Stimulated activated naive B cell treated with anti-CD40 and anti-IgM and Interleukin-4, amounts not matched to agents 10 μg/mL and 1 μg/mL and 100 μg/mL, for 72 hours (primary cell): ENCODE data around the gene GCK.
"Not testable (repeated sequence)": the region's sequence is repeated elsewhere in the genome, so short reads cannot be mapped to it uniquely, and the experiment has no call there.

Experiments used
- ATAC-seq, 2 donors: fragments of 150-1000 bp; cut with Tn5 transposase; replicated peaks; 2 replicates each; pipeline ENCODE4 v1.10.0; 2021; ENCODE audit warnings: moderate library complexity in 1 of 2
- DNase-seq: peaks from one replicate; pipeline ENCODE4 v3.0.0; 2021
- H3K27ac Mint-ChIP-seq: one replicate; pipeline ENCODE4 v1.8.0; 2022; ENCODE audit warnings: mild to moderate bottlenecking, mixed read lengths
- H3K27me3 Mint-ChIP-seq, 2 donors: one replicate each; pipeline ENCODE4 v1.8.0; 2022; ENCODE audit warnings: mixed read lengths in 2 of 2
- H3K36me3 Mint-ChIP-seq, 2 donors: one replicate each; pipeline ENCODE4 v1.8.0; 2022; ENCODE audit warnings: mixed read lengths in 2 of 2, mild to moderate bottlenecking in 1 of 2
- H3K4me1 Mint-ChIP-seq, 2 donors: one replicate each; pipeline ENCODE4 v1.8.0; 2022; ENCODE audit warnings: mixed read lengths in 2 of 2, mild to moderate bottlenecking in 1 of 2
- H3K4me3 Mint-ChIP-seq, 2 donors: one replicate each; pipeline ENCODE4 v1.8.0; 2022; ENCODE audit warnings: mild to moderate bottlenecking in 2 of 2, mixed read lengths in 2 of 2, moderate library complexity in 1 of 2
- H3K9me3 Mint-ChIP-seq, 2 donors: one replicate each; pipeline ENCODE4 v1.8.0; 2022; ENCODE audit warnings: mixed read lengths in 2 of 2, mild to moderate bottlenecking in 1 of 2

The GCK gene

DNA sequence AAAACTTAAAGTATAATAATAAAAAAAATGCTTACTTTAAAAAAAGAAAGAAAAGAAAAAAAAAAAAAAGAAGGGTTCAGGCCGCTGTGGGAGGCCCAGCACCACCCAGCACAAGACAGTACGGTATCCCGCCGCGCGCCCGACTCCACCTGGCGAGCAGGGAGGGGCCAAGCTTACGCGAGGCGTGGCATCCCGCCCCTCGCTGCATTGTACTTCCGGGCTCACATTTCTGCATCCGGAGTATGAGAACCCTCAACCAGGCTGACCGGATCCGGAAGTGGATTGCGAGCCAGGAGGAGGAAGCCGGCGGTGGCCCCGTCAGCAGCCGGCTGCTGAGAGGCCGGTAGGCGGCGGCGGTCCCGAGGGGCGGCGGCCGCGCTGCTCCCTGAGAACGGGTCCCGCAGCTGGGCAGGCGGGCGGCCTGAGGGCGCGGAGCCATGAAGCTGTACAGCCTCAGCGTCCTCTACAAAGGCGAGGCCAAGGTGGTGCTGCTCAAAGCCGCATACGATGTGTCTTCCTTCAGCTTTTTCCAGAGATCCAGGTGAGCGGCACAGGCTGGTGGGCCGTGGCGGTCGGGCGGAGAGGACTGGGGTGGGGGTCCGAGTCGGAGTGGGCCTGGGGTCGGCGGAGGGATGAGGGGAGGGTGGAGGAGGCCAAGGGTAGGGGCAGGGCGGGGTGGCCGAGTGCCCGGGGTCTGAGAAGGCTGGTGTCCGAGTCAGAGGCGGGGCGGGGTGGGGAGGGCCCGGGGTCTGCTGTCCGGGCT, 11.6 kb upstream of the GCK start, which contains the start of gene YKT6:
YKT6 (plus strand) TSS at position 280 of the 763 bp plus-strand sequence; CDS start at position 438, 158 bp downstream.
- Mint-ChIP-seq H3K4me3 (peak within 1 kb of the TSS; percentile 92 to 93), H3K9me3 (no peaks in the 10 kb centered on the region), H3K27me3 (no peaks in the 10 kb centered on the region), H3K4me1 (peaks cover 26 to 33% of the 10 kb centered on the region in 2 donors), H3K27ac (peak within 1 kb of the TSS; percentile 94), H3K36me3 (peaks cover 16 to 18% of the 10 kb centered on the region in 2 donors)
- DNase-seq (peak; percentile 95), ATAC-seq (peak; percentile 99 to 100)

DNA sequence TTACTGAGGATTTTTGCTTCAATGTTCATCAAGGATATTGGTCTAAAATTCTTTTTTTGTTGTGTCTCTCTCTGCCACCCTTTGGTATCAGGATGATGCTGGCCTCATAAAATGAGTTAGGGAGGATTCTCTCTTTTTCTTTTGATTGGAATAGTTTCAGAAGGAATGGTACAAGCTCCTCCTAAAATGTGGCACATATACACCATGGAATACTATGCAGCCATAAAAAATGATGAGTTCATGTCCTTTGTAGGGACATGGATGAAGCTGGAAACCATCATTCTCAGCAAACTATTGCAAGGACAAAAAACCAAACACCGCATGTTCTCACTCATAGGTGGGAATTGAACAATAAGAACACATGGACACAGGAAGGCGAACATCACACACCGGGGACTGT, 10.9 kb upstream of the GCK start:
- H3K9me3 Mint-ChIP-seq, H3K27me3 Mint-ChIP-seq, ATAC-seq, H3K27ac Mint-ChIP-seq, DNase-seq: not testable (repeated sequence)
- H3K4me3 Mint-ChIP-seq = peak overlapping the region; percentile 60 to 61
- H3K36me3 Mint-ChIP-seq = peaks cover 12 to 14% of the 10 kb centered on the region in 2 donors
- peaks cover 24 to 33% of the 10 kb centered on the region in 2 donors for H3K4me1 Mint-ChIP-seq

DNA sequence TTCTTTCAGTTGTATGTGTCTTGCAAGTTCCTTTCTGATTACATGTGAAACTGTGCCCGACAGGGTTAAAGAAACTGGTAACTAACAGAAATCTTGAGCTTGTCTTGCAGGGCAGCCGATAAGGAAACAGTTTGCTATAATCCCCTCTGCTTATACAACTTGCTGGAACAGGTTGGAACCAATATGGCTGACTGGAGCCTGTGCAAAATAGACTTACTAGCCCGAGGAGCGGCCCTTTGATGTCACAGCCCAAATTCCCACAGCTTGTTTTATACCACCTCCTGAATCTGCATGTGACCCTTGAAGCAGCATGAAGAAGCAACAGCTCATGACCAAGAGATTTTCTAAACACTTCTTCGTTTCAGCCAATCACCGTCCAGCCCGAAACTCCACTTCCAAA, 8.2 kb upstream of the GCK start:
- Mint-ChIP-seq H3K9me3 (peaks cover 1 to 3% of the 10 kb centered on the region in 2 donors), H3K27me3 (peaks cover 8 to 10% of the 10 kb centered on the region in 2 donors), H3K36me3 (peaks cover 0 to 2% of the 10 kb centered on the region in 2 donors), H3K4me3 (no peak overlapping the region), H3K27ac (no peak overlapping the region), H3K4me1 (peaks cover 17 to 18% of the 10 kb centered on the region in 2 donors)
- DNase-seq = no peak
- ATAC-seq = no peak

GRCh38 chr7:44196450-44196872, 7.2 kb upstream of the GCK start:
- Mint-ChIP-seq H3K27me3 (peaks cover 12 to 15% of the 10 kb centered on the region in 2 donors), H3K27ac (no peak overlapping the region), H3K4me3 (no peak overlapping the region), H3K9me3 (peaks cover 1 to 3% of the 10 kb centered on the region in 2 donors), H3K4me1 (peaks cover 8 to 11% of the 10 kb centered on the region in 2 donors), H3K36me3 (peaks cover 0 to 2% of the 10 kb centered on the region in 2 donors)
- ATAC-seq (peak; percentile 33 to 35), DNase-seq (peak; percentile 17)

GRCh38 chr7:44195889-44196288, 6.7 kb upstream of the GCK start:
- Mint-ChIP-seq H3K4me3 (no peak overlapping the region), H3K27ac (no peak overlapping the region), H3K27me3 (peaks cover 12 to 15% of the 10 kb centered on the region in 2 donors), H3K36me3 (peaks cover 0 to under 1% of the 10 kb centered on the region in 2 donors), H3K9me3 (peaks cover 1 to 3% of the 10 kb centered on the region in 2 donors), H3K4me1 (peaks cover 8 to 10% of the 10 kb centered on the region in 2 donors)
- DNase-seq (no peak), ATAC-seq (no peak)

DNA sequence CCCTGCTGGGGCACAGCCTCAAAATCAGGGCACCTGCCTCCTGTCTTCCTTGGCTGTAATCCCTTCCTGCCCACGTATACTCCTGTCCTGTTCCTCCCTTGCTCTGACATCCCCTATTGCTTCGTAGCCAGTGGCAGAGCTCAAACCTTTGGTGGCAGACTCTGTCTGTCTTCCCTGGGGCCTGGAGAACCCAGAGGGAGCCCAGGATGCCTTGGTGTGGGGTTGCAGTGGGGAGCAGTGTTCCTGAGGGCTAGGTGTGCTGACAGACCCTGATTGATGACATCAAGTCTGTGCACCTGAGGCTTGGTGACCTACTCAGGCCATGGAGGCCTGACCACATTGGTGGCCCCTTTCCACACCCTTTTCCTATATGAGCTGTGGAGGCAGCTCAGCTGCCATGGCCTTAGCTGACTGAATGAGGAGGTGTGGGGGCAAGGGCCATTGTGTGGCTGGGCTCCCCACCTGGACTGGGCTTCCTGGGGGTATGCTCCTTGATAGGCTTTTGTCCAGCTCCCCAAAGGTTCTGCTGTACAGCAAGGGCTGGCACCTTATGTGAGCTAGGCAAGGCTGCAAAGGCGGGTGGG, 5.4 kb upstream of the GCK start:
- DNase-seq (no peak), ATAC-seq (no peak)
- Mint-ChIP-seq H3K27ac (no peak overlapping the region), H3K36me3 (no peaks in the 10 kb centered on the region), H3K4me3 (no peak overlapping the region), H3K27me3 (peaks cover 12 to 15% of the 10 kb centered on the region in 2 donors), H3K4me1 (peaks cover 8% of the 10 kb centered on the region in 2 donors), H3K9me3 (peaks cover 1 to 3% of the 10 kb centered on the region in 2 donors)

- Mint-ChIP-seq H3K4me3 (no peak overlapping the region), H3K9me3 (peaks cover 1 to 3% of the 10 kb centered on the region in 2 donors), H3K36me3 (no peaks in the 10 kb centered on the region), H3K4me1 (peaks cover 8% of the 10 kb centered on the region in 2 donors), H3K27me3 (peaks cover 12 to 15% of the 10 kb centered on the region in 2 donors), H3K27ac (peak overlapping the region; percentile 39)
- DNase-seq = no peak
- ATAC-seq = peak in 1 of 2 donors; percentile 51
Observed at GRCh38 chr7:44194069-44194468, 4.8 kb upstream of the GCK start.

DNA sequence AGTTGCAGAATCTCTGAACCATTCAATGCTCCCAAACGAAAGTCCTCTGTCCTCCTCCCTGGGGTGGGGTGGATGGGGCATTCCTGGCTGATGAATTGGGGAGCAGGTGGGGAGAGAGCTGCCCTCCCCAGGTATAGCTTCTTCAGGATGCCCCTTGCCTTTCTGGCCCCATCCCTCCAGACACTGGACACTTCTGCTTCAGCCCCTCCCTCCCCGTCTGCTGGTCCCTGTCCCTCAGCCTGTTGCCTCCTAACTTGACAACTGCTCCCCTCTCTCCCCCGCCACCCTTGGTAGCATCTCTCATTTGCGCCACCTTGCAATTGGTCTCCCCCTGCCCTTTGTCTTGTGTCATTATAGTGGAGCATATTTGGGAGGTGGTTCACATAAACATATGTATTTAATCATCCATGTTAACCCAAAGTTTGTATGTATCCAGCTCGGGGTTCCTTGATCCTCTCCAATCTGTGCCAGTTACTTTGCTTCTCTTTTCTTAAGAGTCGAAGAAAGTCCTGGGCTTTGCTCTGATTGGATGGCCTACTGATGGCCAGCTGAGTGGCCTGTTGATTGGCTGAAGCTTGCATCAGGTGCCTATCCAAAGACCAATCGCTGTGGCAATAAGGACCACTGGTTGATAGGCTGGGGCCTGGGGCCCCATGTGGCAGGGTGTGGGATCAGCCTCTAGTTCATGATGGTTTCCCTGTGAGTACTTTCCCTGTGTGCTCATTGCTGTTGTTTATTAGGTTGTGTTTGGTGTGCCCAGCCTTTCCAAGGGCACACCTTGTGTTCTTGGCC, 4.0 kb upstream of the GCK start:
- ATAC-seq = peak in 1 of 2 donors; percentile 47
- DNase-seq = no peak
- peaks cover 12 to 15% of the 10 kb centered on the region in 2 donors for H3K27me3 Mint-ChIP-seq
- H3K27ac Mint-ChIP-seq = no peak overlapping the region
- peaks cover 1 to 3% of the 10 kb centered on the region in 2 donors for H3K9me3 Mint-ChIP-seq
- no peaks in the 10 kb centered on the region for H3K36me3 Mint-ChIP-seq
- H3K4me1 Mint-ChIP-seq = peaks cover 8% of the 10 kb centered on the region in 2 donors
- H3K4me3 Mint-ChIP-seq = no peak overlapping the region

- DNase-seq = no peak
- peaks cover 1 to 3% of the 10 kb centered on the region in 2 donors for H3K9me3 Mint-ChIP-seq
- H3K4me3 Mint-ChIP-seq = no peak overlapping the region
- ATAC-seq = no peak
- H3K4me1 Mint-ChIP-seq = peaks cover 2 to 6% of the 10 kb centered on the region in 2 donors
- no peak overlapping the region for H3K27ac Mint-ChIP-seq
- peaks cover 12 to 15% of the 10 kb centered on the region in 2 donors for H3K27me3 Mint-ChIP-seq
- no peaks in the 10 kb centered on the region for H3K36me3 Mint-ChIP-seq
Observed at GRCh38 chr7:44191171-44191570, 1.9 kb upstream of the GCK start.

DNA sequence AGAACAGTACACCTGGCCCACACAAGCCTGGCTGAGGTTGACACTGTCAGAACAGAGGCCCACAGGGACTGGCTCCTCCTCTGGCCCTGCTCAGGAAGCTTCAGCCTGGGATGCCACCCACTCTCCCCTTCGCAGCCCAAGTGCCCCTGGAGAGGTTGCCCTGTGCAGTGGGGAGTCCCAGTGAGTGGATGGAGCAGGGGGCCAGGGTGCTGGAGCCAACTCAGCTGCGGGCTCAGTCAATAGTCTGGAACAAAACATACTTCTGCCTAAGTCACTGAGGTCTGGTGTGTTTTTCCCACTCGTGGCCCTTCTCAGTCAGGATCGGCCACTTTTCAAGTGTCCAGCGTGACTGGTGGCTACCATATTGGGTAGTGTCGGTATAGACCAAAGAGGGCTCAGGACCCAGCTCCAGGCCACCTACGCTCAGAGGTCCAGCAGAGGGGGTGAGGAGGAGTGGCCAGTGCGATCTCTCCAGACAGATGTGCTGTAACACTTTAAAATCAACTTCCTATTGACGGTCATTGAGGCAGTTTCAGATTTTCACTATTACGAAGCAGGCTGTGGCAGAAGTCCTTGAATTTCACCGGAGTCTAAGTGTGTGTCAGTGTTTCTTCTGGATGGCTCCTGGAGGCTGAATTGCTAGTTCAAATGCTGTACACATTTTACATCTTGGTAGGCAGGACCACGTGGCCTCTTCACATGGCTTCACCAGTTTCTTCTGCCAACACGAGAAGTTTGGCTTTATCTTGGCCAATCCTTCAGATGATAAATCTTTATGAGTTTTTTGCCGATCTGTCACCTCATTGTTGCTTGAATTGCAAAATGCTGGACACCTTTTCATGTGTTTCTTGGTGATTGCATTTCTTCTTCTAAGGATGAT, 994 bp upstream of the GCK start:
- Mint-ChIP-seq H3K27ac (no peak overlapping the region), H3K4me3 (no peak overlapping the region), H3K4me1 (peaks cover 0 to 6% of the 10 kb centered on the region in 2 donors), H3K9me3 (peaks cover 1 to 3% of the 10 kb centered on the region in 2 donors), H3K27me3 (peaks cover 12 to 15% of the 10 kb centered on the region in 2 donors), H3K36me3 (no peaks in the 10 kb centered on the region)
- DNase-seq = no peak
- no peak for ATAC-seq

- H3K4me1 Mint-ChIP-seq = peaks cover 6% of the 10 kb centered on the region in 2 donors
- H3K4me3 Mint-ChIP-seq = no peak overlapping the region
- ATAC-seq (no peak), DNase-seq (no peak)
- no peaks in the 10 kb centered on the region for H3K36me3 Mint-ChIP-seq
- no peak overlapping the region for H3K27ac Mint-ChIP-seq
- peaks cover 8 to 15% of the 10 kb centered on the region in 2 donors for H3K27me3 Mint-ChIP-seq
- no peaks in the 10 kb centered on the region for H3K9me3 Mint-ChIP-seq
Observed at GRCh38 chr7:44188480-44189225, 586 bp downstream of the GCK start.

DNA sequence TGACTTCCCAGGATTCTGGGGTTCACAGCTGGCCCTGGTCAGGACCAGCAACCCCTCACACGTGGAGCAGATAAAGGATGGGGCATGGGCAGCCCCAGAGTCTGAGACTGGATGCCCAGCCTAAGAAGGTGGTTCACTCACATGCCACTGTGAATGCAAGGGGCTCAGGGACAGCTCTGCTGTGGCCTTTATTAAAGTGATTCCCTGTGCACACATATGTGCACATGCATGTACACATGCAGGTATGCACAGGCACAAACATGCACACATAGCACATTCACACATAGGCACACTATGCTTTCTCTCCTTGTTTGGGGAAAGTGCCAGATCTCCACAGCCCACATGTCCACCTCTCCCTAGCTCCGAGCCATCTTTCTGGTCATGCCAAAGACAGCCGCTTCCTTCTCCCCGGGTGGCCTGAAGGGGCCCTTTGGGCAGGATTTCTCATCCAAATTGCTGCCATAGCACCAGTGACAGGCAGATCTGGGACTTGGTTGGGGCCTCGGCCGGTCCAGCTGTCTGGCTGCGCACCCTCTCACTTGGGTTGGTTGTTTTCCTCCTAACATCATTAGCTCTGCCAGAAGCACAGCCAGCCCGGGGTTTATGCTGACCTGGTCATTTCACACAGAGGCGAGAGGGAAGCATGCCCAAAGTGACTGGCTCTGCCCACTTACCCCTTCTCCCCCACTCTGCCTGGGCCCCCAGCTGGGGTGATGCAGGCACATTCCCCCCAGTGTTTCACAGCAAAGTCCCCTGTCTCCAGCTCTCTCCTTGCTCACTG, 1.4 kb downstream of the GCK start:
- Mint-ChIP-seq H3K36me3 (no peaks in the 10 kb centered on the region), H3K4me1 (peaks cover 4 to 6% of the 10 kb centered on the region in 2 donors), H3K27me3 (peaks cover 3 to 9% of the 10 kb centered on the region in 2 donors), H3K4me3 (no peak overlapping the region), H3K9me3 (peaks cover 3% of the 10 kb centered on the region in 2 donors), H3K27ac (no peak overlapping the region)
- no peak for ATAC-seq
- DNase-seq = no peak
